NCI-H2171 treated with DMSO at 0.1 percent for 48 hours (cell line): ENCODE data around the gene H3-3A.
A peak's percentile ranks its signal among the peaks of the same experiment; 100 is the strongest.

ENCODE experiments used
- DNase-seq: peaks from one replicate; lab custom pipeline; 2025; lab: John Stamatoyannopoulos, UW

The H3-3A gene

GRCh38 chr1:226054519-226055327, 7.8 kb upstream of the H3-3A start:
- no peak for DNase-seq

GRCh38 chr1:226059709-226060108, 2.8 kb upstream of the H3-3A start:
- DNase-seq, result no peak

GRCh38 chr1:226060427-226060826, 2.1 kb upstream of the H3-3A start:
- no peak for DNase-seq

GRCh38 chr1:226061068-226061840, 1.3 kb upstream of the H3-3A start:
- DNase-seq, result no peak

- peak; percentile 74 for DNase-seq
Measured at GRCh38 chr1:226061841-226062557, 517 bp upstream of the H3-3A start.

GRCh38 chr1:226063224-226063976, 884 bp downstream of the H3-3A start:
- peak; percentile 80 for DNase-seq

- peak; percentile 73 for DNase-seq
Measured at GRCh38 chr1:226063977-226064815, 1.7 kb downstream of the H3-3A start.

- DNase-seq, result peak; percentile 59
Measured at GRCh38 chr1:226064816-226065248, 2.3 kb downstream of the H3-3A start.

- DNase-seq, result no peak
Measured at GRCh38 chr1:226066415-226067078, 4.0 kb downstream of the H3-3A start.

GRCh38 chr1:226069811-226070489, 7.4 kb downstream of the H3-3A start:
- no peak for DNase-seq

- DNase-seq, result no peak
Measured at GRCh38 chr1:226072347-226072746, 9.8 kb downstream of the H3-3A start.

- no peak for DNase-seq
Measured at GRCh38 chr1:226073184-226073950, 10.9 kb downstream of the H3-3A start.

GRCh38 chr1:226074046-226074445, 11.5 kb downstream of the H3-3A start:
- DNase-seq, result no peak

- DNase-seq, result no peak
Measured at GRCh38 chr1:226076378-226076777, 13.9 kb downstream of the H3-3A start.

GRCh38 chr1:226078374-226078773, 15.9 kb downstream of the H3-3A start:
- peak; percentile 29 for DNase-seq

- DNase-seq, result no peak
Measured at GRCh38 chr1:226082587-226082917, 20.0 kb downstream of the H3-3A start.

GRCh38 chr1:226082959-226083301, 20.4 kb downstream of the H3-3A start:
- DNase-seq, result no peak

- peak; percentile 79 for DNase-seq
Measured at GRCh38 chr1:226083302-226084101, 21.0 kb downstream of the H3-3A start.
